GM18498 (cell line): Measurements from ENCODE around the gene SLC1A2.

Source experiments
- ATAC-seq: cut with Tn5 transposase; IDR thresholded peaks from one replicate; pipeline ENCODE4 v1.9.1; 2021; ENCODE audit warnings: mild to moderate bottlenecking, moderate library complexity; ENCODE audit not compliant: unreplicated experiment

Gene SLC1A2

DNA sequence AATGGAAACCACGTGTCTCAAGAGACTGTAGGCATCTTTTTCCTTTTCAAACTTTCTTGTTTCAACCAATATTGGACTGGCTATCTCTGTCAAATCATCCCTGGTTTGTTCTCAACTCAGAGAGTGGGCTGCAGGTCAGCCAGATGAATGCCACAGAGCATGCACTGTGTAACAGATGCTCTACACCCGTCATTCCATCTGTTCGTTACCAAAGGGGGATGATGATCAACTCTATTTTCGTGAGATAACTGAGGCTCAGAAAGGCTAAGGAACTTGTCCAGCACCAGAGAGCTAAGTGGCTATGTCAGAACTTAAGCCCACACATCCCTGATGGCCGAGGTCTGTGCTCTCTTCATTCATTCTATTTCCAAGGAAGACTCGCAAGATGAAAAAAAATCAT, 42.1 kb downstream of the SLC1A2 start:
- ATAC-seq: no peak

DNA sequence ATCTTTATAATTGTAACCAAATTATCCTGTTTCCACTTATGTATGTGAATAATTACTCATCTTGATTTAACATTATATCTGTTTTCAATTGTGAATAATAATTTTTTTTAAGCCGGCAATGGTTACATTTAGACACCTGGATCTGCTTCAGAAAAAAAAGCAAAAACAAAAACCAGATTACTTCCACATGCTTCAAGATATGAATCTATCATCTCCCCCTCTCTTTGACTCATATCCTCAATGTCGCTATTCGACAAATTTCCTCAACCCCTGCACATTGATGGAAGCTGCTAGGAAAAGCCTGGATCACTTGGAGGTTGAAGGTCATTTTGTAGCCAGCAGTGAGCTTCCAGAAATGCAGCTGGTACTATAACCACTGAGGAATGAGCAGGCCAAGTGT, 42.7 kb downstream of the SLC1A2 start:
- ATAC-seq: no peak

DNA sequence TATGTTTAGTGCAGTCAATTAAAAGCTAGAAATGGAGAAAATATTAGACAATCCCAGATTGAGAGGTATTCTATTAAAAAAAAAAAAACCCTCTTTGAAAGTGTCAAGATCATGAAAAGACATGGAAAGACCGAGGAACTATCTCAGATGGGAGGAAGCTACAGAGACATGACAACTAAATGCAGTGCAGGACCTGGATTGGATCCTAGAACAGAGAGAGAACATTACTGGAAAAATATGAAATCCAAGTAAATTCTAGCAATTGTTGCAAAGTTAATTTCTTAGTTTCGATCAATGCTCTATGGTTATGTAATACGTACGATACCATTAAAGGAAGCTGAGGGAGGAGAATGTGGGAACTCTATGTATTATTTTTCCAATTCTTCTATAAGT, 43.2 kb downstream of the SLC1A2 start:
- no peak for ATAC-seq

DNA sequence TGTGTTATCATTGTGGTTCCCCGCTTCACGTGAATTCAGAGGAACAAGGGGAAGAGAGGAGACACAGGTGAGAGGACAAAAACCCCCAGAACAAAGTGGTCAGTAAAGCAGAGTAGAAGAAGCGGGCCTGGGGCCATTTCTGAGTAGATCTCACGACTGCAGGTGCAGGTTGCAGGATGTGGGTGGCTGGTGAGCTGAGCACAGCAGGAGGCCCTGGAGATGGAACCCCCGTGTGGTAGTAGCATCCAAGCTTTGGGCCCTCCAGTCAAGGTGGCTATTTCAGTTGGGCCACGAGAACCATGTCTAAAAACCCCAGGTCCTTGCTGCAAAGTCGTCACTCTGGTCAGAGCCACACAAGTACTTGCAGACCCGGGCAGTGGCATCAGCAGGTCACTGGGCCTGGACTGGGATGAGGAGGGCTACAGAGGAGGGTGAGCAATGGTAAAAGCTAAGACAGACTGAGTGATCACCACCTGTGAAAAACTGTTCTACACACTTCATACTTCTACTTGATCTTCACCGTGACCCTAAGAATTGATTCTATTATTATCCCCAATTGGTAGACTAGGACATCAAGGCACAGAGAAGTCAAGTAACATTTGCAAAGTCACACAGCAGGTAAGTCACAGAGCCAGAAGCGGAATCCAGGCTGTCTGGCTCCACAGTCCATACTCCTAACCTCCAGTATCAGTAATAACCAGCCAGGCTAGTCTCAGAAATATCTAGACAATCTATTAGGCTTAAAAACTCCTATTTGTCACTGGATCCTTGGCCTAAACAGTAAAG, 43.8 kb downstream of the SLC1A2 start:
- ATAC-seq: no peak

DNA sequence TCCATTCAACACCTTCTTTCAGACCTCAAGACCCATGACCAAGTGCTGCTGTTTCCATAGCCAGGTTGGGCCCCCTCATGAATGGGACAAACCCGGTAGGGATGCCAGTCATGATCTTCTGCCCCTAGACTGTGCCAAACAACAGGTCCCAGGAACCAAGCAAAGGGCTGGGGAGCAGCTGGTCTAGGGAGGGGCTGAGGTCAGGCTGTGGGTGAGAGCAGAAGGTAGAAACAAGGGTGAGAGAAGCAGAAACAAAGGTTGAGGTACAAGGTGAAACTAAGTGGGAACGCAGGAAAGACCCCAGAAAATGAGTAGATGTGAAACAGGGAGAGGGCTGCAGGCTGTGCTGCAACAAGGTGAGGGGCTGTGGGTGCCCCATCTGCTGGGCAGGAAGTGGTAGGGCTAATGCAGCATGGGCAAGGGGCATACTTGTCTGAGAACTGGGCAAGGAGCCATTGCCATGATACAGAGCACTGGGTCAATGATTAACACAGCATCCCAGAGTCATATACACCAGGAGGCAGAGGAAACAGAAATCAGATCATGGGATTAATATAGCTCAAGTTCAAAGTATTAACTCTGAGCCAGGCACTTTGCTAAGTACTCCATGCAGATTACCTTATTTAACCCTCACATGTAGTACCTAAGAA, 45.9 kb downstream of the SLC1A2 start:
- no peak for ATAC-seq

DNA sequence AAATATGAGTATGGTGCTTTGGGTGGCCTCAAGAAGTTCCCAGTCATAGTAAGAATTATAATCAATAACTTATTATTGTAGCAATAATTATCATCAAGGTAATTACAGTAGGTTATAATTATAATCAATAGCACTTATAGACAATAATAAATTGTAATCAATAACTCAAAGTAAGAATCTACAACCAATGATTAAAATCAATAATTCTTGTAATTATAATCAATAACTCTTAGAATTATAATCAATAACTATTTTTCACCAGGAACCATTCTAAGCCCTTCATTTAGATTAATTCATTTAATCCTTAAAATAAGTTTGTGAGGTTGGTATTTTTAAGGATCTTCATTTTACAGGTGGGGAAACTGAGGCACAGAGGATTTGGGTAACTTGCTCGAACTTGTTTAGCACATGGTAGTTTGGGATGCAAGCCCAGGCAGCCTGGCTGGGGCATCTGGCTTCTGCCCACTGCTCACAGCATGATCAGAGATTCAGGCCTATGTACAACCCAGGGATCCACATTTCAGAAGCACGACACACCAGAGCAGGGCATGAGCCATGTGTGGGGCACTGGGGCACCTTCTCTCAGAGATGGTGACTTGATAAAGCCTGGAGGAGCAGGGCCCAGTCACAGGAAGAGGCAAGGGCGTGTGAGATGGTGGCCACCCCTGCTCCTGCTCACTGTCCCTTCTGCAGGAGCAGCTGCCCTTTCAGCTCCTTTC, 46.6 kb downstream of the SLC1A2 start:
- ATAC-seq: no peak

DNA sequence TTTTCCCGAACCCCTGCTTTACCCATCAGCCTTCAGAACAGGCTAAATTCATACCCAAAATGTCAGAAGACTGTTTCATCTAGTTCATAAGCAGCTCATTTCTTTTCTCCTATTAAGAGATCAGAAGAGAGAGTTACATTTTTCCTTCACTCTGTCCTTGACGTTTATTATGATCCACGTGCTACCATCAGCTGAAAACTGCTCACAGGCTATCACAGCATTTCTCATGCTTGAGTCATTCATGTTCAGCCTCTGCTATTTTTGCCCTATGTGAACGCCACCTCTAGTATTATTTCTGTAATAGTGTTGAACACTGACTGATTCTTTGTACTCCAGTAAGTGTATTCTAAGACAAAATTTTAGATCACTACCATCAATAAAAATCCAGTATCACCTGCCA, 51.9 kb downstream of the SLC1A2 start:
- ATAC-seq: no peak

DNA sequence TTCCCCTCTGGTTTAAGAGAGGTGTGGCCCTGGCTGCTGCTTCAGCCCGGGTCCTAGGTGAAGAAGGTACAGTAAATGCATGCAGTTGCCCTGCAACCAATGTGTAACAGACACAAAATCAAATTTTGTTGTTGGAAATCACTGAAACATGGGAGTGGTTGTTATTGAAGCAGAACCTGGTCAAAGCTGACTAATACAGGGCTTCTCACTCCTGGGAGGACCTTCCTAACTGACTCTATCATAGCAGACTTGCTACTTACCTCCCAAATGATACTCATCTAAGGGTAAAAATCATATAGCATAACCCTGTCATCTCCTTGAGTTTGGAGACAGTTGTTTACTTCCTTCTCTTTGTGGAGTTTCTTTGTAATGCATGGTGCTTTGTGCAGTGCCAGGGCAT, 52.6 kb downstream of the SLC1A2 start:
- no peak for ATAC-seq

DNA sequence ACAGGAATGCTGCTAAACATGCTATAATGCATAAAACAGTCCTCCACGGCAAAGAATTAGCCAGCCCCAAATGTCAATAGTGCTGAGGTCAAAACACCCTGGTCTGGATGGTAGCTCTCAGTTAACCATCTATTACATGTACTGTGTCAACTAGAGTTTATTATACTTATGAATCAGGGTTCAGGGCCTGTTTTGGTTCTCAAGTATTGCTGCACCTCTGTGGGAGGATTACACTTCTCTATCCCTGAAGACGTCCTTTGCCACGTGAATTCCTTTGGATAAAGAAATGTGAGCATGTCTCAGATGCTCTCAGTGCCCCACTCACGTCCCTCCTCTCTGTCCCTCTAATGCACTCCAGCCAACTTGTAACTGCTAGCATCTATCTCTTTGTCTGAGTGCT, 53.4 kb downstream of the SLC1A2 start:
- no peak for ATAC-seq

DNA sequence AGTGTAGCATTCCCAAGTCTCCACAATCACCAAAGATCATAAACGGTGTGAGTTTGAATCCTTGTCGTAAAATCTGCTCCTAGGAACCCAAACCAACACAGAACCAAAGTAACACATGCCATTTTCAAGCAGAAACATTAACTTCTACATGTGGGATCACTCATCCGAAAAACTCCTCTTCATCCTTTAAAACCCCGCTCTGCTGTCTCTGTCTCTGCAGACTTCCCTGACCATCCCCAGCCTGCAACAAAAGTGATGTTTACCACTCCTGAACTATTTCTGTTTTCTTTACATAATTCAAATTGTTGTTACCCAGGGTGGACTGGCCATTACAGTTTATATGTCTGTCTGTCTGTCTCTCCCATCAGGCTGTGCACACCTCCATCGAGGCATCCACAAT, 54.0 kb downstream of the SLC1A2 start:
- no peak for ATAC-seq

DNA sequence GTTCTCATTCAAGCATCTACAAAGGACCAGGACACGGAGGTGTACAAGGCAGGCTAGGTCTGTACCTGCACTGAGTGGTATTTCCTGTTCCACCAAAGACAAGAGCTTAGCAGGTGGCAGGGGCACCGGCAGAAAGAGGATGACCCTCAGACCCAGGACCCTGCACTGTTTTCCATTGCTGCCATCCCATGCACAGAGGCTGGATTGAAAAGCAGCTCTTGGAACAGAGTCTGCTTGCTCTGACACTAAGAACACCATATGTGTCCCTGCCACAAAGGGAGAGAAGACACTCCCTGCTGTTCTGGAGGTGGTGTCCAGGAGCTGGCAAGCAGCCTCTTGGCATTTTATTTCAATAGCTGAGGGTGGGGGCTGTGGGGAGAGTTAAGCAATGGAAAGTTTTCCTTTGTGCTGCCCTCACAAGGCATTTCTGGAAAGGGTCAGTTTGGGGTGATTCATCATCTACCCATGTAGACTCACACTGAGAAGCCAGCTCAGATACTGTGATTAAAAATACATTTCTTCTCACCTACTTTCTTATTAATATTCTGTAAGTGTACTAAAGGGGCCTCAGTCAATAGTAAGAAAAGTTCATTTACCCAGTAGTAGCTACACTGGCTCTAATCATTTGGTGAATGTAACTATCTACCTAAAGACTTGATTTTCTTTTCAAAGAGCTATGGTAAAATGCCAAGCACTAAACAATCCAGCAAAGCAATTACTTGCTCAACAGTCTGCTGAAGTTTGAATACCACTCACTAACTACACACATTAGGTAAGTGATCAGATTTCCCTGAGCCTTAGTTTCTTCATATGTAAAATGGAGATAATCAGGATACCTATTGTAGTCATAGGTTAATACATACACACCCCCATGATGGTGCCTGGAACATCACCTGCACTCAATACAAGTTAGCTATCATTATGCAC, 55.2 kb downstream of the SLC1A2 start:
- no peak for ATAC-seq

DNA sequence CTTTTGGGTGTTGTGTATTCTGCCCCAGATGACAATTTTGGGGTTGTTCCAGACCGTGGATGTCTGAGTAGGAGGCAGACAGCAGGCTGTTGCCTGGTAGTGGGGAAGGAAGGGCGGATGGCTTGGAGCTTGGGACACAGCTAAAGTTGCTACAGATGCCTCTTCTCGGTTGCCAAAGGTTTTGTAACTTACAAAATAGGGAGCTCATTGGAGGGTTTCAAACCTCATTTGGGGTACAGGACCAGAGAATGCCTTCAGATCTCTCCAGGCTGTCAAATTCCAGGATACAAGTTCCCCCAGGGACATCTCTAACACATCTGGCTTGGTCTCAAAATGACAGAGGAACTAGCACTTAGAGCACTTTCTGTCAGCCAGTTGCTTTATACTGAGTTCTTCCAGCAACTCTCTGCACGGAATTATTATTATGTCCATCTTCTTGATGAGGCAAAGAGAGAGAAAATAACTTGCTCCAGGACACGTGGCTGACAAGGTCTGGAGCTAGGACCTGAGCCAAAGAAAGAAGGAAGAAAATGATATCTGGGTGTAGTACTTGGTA, 56.0 kb downstream of the SLC1A2 start:
- no peak for ATAC-seq

DNA sequence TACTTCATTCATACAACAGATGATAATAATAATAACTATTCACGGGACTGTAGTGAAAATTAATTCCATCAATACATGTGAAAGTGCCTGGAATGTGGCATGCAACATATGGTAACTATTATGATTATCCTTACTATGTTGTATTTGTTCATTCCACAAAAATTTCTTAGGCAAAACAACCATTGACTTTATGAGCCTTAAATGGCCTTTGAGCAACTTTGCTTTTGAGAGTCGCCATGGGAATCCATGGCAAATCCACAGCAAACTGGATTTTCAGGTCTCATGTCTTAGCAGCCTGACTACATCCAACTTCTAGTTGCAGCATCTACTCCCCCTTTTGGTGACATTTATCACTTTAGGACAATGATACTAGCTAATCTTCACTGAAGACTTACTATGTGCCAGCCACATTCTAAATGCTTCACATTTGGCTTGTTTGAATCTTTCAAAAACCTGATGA, 56.8 kb downstream of the SLC1A2 start:
- no peak for ATAC-seq

DNA sequence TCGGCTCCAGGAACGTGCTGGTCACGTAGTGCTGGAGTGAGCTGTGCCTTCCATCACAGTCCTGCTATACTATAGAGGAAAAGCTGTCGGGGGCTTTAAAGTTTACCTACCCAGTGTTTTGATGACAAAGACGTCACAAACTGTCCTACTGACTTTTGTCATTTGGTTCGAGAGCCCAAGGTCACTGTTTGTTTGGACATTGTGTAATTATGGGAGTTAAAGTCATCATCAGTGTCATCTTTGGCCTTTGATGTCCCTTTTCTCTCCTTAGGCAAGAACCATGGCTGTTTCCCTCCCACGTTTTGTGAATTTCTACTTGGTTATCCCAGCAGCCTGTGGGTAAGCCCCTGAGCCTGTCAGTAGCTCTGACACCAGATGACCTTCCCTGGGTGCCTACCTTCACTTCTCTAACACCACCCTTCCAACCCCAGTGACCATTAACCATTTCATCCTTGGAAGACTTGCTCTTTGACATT, 59.3 kb downstream of the SLC1A2 start:
- no peak for ATAC-seq

DNA sequence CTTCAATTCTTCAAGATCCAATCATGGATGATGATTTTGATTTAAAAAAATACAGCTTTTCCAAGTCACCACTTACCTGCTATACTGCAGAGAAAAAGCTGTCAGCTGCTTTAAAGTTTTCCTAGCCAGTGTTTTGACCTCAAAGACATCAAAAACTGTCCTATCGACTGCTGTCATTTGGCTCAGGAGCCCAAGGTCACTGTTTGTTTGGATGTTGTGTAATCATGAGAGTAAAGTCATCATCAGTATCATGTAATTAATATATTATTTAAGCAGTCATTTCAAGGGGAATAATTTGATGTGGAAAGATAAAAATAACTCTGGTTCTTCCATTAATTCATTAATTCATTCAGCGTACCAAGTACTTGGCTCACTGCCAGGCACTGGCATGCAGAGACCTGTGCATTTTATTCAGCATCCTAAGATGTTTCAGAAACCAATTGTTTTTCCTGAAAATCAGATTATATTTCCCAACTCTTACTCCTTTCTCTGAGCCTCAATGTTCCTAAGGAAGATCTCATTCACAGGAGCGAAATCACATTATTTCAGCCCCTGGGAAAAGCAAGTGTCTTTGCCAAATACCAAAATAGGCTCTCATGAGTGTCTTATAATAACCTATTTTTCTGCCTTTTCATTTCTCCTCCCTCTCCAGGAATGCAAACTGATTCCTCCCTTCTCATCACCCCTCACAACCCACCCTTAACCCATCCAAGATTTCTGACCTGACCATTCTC, 59.9 kb downstream of the SLC1A2 start:
- no peak for ATAC-seq

DNA sequence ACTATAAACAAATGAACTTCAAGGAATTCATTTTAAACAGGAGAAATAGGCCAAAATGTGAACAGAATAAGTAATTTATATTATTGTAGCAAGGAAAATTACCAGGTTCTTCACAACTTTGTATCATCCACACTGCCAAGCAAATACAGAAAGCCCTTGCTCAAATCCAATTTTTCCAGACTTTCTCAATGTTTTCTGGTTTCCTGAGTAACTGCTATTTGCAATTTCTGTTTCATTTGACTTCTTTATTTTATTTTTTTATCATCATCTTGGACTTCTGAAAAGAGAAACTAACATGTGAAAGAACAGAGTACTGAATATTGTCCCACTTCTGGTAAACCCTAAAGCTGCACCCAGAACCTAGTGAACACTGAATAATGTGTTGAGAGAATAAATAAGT, 61.0 kb downstream of the SLC1A2 start:
- ATAC-seq: no peak

DNA sequence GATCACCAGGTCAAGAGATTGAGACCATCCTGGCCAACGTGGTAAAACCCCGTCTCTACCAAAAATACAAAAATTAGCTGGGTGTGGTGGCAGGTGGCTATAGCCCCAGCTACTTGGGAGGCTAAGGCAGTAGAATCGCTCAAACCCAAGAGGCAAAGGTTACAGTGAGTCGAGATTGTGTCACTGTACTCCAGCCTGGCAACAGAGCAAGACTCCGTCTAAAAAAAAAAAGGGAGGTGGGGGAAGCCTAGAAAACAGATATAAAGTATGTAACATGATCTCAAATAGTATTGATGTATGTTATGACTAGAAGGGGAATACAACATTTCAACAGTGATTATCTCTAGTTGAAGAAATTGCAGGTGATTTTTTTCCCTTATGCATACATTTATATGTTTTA, 61.4 kb downstream of the SLC1A2 start:
- no peak for ATAC-seq

DNA sequence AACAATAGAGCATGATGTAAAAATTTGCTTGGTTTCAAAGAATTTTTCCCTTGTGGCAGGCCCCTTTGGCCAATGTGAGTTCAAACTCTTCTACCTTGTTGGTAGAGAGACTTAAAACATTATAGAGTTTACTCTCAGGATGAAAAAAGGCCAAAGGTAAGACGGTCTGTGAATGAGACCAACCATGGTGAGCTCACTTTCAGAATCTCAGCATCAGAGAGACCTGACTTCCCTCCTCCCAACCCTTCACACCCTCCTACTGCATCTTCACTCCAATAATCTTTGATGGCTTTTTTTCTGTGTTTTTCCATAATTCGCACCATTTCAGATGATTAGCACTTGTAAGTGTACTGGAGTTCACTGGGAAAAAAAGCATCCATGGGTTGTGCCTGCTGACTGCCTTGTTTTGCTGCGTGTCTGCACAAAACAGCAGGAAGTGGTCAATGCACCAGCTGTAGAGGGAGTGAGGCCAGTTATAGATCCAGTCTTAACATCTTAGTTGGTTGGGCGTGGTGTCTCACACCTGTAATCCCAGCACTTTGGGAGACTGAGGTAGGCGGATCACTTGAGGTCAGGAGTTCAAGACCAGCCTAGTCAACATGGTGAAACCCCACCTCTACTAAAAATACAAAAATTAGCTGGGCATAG, 64.1 kb downstream of the SLC1A2 start:
- ATAC-seq: no peak

DNA sequence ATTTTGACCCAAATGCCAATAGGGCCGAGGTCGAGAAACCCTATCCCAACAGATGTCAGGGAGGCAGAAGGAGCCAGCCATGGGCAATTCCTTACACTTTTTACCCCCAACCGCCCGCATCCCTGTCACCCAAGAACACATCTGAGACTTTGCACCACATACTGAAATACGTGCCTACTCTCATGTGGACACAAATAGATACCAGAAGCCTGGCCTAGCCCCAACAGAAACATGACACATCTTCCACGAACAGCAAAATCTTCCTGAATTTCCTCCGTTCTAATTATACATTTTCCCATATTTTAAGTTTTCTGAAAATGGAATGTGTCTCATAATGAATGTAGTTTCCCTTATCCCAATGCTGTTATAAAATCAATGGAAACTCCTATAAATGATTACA, 64.7 kb downstream of the SLC1A2 start:
- ATAC-seq: no peak
